ENCODE data around the gene BCAS4. TPM values are rescaled to one million over a fixed set of nuclear protein-coding genes. Genes with fewer than 3 reads are reported as not detected.
A peak's percentile ranks its signal among the peaks of the same experiment; 100 is the strongest.

Gene BCAS4

DNA sequence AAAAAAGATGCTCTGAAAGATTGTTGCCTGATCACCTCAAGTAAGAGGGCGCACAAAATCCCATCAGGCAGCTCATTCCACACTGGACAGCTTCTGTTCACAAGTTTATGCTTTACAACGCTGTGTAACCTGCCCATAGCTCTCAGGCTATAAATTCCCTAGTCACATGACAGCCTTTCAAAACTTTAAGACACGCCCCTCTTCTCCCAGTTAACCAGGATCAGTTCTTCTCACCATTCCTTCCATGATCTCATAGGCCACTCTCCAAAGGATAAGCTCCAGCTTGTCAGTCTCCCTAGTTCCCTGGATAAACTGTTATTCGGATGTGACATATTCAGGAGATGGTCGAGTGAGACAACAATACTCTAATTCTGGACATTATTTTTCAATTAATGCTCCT lies 121.4 kb downstream of the BCAS4 start:
- H3K9ac ChIP-seq (ENCODE audit: low read depth, low read length): no peak overlapping the region
- H3K4me2 ChIP-seq (ENCODE audit: low read length): peak overlapping the region; percentile 53
- H3K27me3 ChIP-seq (ENCODE audit: control insufficient read depth, insufficient read depth, low read length): no peaks in the 10 kb centered on the region
- peaks cover 91% of the 10 kb centered on the region for H3K4me1 ChIP-seq (ENCODE audit: control insufficient read depth, insufficient read depth, low read length)
- no peaks in the 10 kb centered on the region for H3K9me3 ChIP-seq (replicated peaks; ENCODE audit: low read length)
- H3K4me3 ChIP-seq (ENCODE audit: low read length): no peak overlapping the region
- peaks cover 4% of the 10 kb centered on the region for H3K36me3 ChIP-seq (ENCODE audit: insufficient read depth, low read length)

GRCh38 chr20:50916934-50917333 lies 122.1 kb downstream of the BCAS4 start:
- H3K9ac ChIP-seq (ENCODE audit: low read depth, low read length): no peak overlapping the region

GRCh38 chr20:50918403-50918802 lies 123.5 kb downstream of the BCAS4 start:
- peak overlapping the region; percentile 39 for H3K4me2 ChIP-seq (ENCODE audit: low read length)
- no peak overlapping the region for H3K9ac ChIP-seq (ENCODE audit: low read depth, low read length)
- peaks cover 10% of the 10 kb centered on the region for H3K36me3 ChIP-seq (ENCODE audit: insufficient read depth, low read length)
- peaks cover 73% of the 10 kb centered on the region for H3K4me1 ChIP-seq (ENCODE audit: control insufficient read depth, insufficient read depth, low read length)
- H3K9me3 ChIP-seq (replicated peaks; ENCODE audit: low read length): no peaks in the 10 kb centered on the region
- no peaks in the 10 kb centered on the region for H3K27me3 ChIP-seq (ENCODE audit: control insufficient read depth, insufficient read depth, low read length)
- no peak overlapping the region for H3K4me3 ChIP-seq (ENCODE audit: low read length)

More at GRCh38 chr20:50916934-50917333, 122.1 kb downstream of the BCAS4 start:
- Histone ChIP-seq H3K9me3 (replicated peaks; ENCODE audit: low read length) (no peaks in the 10 kb centered on the region), H3K4me1 (ENCODE audit: control insufficient read depth, insufficient read depth, low read length) (peaks cover 84% of the 10 kb centered on the region), H3K4me2 (ENCODE audit: low read length) (peak overlapping the region; percentile 19), H3K27me3 (ENCODE audit: control insufficient read depth, insufficient read depth, low read length) (no peaks in the 10 kb centered on the region), H3K4me3 (ENCODE audit: low read length) (no peak overlapping the region), H3K36me3 (ENCODE audit: insufficient read depth, low read length) (peaks cover 6% of the 10 kb centered on the region)

DNA sequence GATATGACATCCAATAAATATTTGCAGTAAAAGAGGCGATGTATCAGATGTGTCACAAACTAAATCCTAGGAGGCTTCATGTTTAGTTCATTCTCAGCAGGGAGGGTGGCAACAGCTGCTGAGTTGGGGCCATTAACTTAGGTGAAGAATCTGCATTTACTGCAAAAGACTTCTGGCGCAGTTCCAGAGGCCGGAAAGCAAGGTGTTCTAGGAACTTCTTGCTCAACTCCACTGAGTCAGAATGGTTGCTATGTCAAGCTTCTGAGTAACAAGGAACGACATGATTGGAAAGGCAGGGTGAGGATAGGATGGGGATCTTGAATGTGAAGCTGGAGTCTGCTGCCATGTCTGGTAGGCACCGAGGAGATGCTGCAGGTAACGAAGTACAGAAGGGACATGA lies 124.7 kb downstream of the BCAS4 start:
- Histone ChIP-seq H3K9ac (ENCODE audit: low read depth, low read length) (no peak overlapping the region), H3K4me1 (ENCODE audit: control insufficient read depth, insufficient read depth, low read length) (peaks cover 62% of the 10 kb centered on the region), H3K9me3 (replicated peaks; ENCODE audit: low read length) (no peaks in the 10 kb centered on the region), H3K4me3 (ENCODE audit: low read length) (no peak overlapping the region), H3K36me3 (ENCODE audit: insufficient read depth, low read length) (peaks cover 10% of the 10 kb centered on the region), H3K4me2 (ENCODE audit: low read length) (no peak overlapping the region), H3K27me3 (ENCODE audit: control insufficient read depth, insufficient read depth, low read length) (no peaks in the 10 kb centered on the region)

DNA sequence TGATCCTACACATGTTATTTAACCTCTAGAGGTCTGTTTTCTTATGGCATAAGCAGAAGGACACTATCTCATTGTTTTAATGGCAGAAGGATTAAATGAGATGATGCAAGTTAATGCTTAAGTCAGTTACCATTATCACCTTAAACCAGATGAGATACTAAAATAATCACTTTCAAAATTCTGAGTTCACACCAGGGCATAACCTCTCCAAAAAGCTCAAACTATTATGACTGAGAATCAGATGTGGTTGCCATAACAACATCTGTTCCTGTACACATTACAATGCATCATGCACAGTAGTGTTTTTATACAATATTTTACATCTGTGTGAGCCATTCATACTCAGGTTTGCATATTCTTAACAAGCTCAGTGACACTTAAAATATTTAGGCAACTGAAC lies 126.1 kb downstream of the BCAS4 start:
- H3K9me3 ChIP-seq (replicated peaks; ENCODE audit: low read length): no peaks in the 10 kb centered on the region
- H3K4me2 ChIP-seq (ENCODE audit: low read length): no peak overlapping the region
- H3K9ac ChIP-seq (ENCODE audit: low read depth, low read length): no peak overlapping the region
- H3K36me3 ChIP-seq (ENCODE audit: insufficient read depth, low read length): peaks cover 19% of the 10 kb centered on the region
- no peak overlapping the region for H3K4me3 ChIP-seq (ENCODE audit: low read length)
- peaks cover 51% of the 10 kb centered on the region for H3K4me1 ChIP-seq (ENCODE audit: control insufficient read depth, insufficient read depth, low read length)
- H3K27me3 ChIP-seq (ENCODE audit: control insufficient read depth, insufficient read depth, low read length): no peaks in the 10 kb centered on the region

DNA sequence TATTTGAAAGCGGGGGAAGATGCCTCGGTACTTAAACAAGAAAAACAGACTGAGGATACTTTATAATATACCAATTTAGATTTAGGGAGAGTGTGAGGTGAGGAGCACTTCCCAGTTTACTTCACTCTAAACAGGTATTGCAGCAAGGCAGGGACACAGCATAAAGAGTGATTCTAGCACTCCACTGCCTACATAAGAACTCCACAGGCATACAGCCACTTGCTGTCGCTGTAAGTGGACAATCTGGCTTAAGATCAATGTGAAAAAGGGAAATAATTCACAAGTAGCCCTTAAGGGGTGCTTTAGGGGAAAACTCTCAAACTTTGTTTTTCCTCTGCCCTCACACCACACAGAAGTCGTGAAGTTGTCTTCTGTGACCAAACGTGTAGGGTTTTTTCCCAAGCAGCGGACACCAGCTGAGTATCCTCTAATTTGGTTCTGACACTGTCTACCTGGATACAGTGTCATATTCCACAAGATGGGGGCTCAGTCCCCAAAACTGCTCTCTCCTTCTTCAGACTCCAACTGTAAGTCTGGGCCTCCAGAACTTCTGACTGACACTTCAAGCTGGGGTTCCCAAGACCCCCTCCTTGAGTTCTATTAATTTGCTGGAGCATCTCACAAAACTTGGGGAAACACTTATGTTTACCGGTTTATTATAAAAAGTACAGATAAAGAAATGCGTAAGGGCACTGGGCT lies 127.1 kb downstream of the BCAS4 start:
- H3K27me3 ChIP-seq (ENCODE audit: control insufficient read depth, insufficient read depth, low read length): no peaks in the 10 kb centered on the region
- no peaks in the 10 kb centered on the region for H3K9me3 ChIP-seq (replicated peaks; ENCODE audit: low read length)
- H3K9ac ChIP-seq (ENCODE audit: low read depth, low read length): no peak overlapping the region
- H3K4me2 ChIP-seq (ENCODE audit: low read length): no peak overlapping the region
- no peak overlapping the region for H3K4me3 ChIP-seq (ENCODE audit: low read length)
- H3K4me1 ChIP-seq (ENCODE audit: control insufficient read depth, insufficient read depth, low read length): peaks cover 41% of the 10 kb centered on the region
- H3K36me3 ChIP-seq (ENCODE audit: insufficient read depth, low read length): peaks cover 19% of the 10 kb centered on the region

- H3K9me3 ChIP-seq (replicated peaks; ENCODE audit: low read length): no peaks in the 10 kb centered on the region
- H3K4me2 ChIP-seq (ENCODE audit: low read length): no peak overlapping the region
- H3K4me3 ChIP-seq (ENCODE audit: low read length): no peak overlapping the region
- H3K27me3 ChIP-seq (ENCODE audit: control insufficient read depth, insufficient read depth, low read length): no peaks in the 10 kb centered on the region
- H3K36me3 ChIP-seq (ENCODE audit: insufficient read depth, low read length): peaks cover 36% of the 10 kb centered on the region
- no peak overlapping the region for H3K9ac ChIP-seq (ENCODE audit: low read depth, low read length)
- H3K4me1 ChIP-seq (ENCODE audit: control insufficient read depth, insufficient read depth, low read length): peaks cover 34% of the 10 kb centered on the region
Observed at GRCh38 chr20:50924261-50924920, 129.5 kb downstream of the BCAS4 start.

- Histone ChIP-seq H3K27me3 (ENCODE audit: control insufficient read depth, insufficient read depth, low read length) (no peaks in the 10 kb centered on the region), H3K4me2 (ENCODE audit: low read length) (no peak overlapping the region), H3K4me1 (ENCODE audit: control insufficient read depth, insufficient read depth, low read length) (peaks cover 22% of the 10 kb centered on the region), H3K36me3 (ENCODE audit: insufficient read depth, low read length) (peaks cover 36% of the 10 kb centered on the region), H3K9ac (ENCODE audit: low read depth, low read length) (no peak overlapping the region), H3K9me3 (replicated peaks; ENCODE audit: low read length) (no peaks in the 10 kb centered on the region), H3K4me3 (ENCODE audit: low read length) (no peak overlapping the region)
Observed at GRCh38 chr20:50926530-50926929, 131.7 kb downstream of the BCAS4 start.

Small RNA genes within 50 kb of the gene (small RNA-seq; reads per million reads assigned to genes)
- gene TMSB4XP6: not detected

Measured in skeletal muscle satellite cell (primary cell).